HG02970 (cell line): Measurements from ENCODE around the gene OLFM2.
"Not testable (repeated sequence)": the region's sequence is repeated elsewhere in the genome, so short reads cannot be mapped to it uniquely, and the experiment has no call there.

ENCODE experiments used
- ATAC-seq: cut with Tn5 transposase; IDR thresholded peaks from one replicate; pipeline ENCODE4 v1.9.1; 2021; ENCODE audit warnings: mild to moderate bottlenecking, moderate library complexity, moderate number of reproducible peaks; ENCODE audit not compliant: unreplicated experiment, low FRiP score

OLFM2 gene

GRCh38 chr19:9945319-9945966 lies 9.1 kb upstream of the OLFM2 start:
- ATAC-seq = no peak

GRCh38 chr19:9943744-9944143 lies 7.4 kb upstream of the OLFM2 start:
- ATAC-seq = no peak

GRCh38 chr19:9941671-9942070 lies 5.4 kb upstream of the OLFM2 start:
- no peak for ATAC-seq

- ATAC-seq = no peak
Observed at GRCh38 chr19:9941231-9941630, 4.9 kb upstream of the OLFM2 start.

GRCh38 chr19:9940778-9941177 lies 4.5 kb upstream of the OLFM2 start:
- no peak for ATAC-seq

- ATAC-seq = no peak
Observed at GRCh38 chr19:9939301-9939913, 3.1 kb upstream of the OLFM2 start.

- no peak for ATAC-seq
Observed at GRCh38 chr19:9937001-9937411, 691 bp upstream of the OLFM2 start.

- no peak for ATAC-seq
Observed at GRCh38 chr19:9935506-9936325, 599 bp downstream of the OLFM2 start.

GRCh38 chr19:9934132-9934950 lies 2.0 kb downstream of the OLFM2 start:
- ATAC-seq = no peak

- ATAC-seq = no peak
Observed at GRCh38 chr19:9932835-9933234, 3.5 kb downstream of the OLFM2 start.

- no peak for ATAC-seq
Observed at GRCh38 chr19:9931629-9932028, 4.7 kb downstream of the OLFM2 start.

GRCh38 chr19:9923440-9923839 lies 12.9 kb downstream of the OLFM2 start:
- ATAC-seq = no peak

GRCh38 chr19:9922782-9923379 lies 13.4 kb downstream of the OLFM2 start:
- not testable (repeated sequence) for ATAC-seq

GRCh38 chr19:9917321-9917720 lies 19.0 kb downstream of the OLFM2 start:
- no peak for ATAC-seq

- no peak for ATAC-seq
Observed at GRCh38 chr19:9916719-9917118, 19.6 kb downstream of the OLFM2 start.

- ATAC-seq = no peak
Observed at GRCh38 chr19:9914315-9915207, 21.8 kb downstream of the OLFM2 start.

GRCh38 chr19:9914001-9914314 lies 22.4 kb downstream of the OLFM2 start:
- ATAC-seq = no peak

GRCh38 chr19:9913237-9914000 lies 22.9 kb downstream of the OLFM2 start:
- ATAC-seq = no peak
